CD4-positive, CD25-positive, alpha-beta regulatory T cell (primary cell): ENCODE data around the gene AMBP. TPM values are rescaled to one million over a fixed set of nuclear protein-coding genes. Genes with fewer than 3 reads are reported as not detected.

ENCODE experiments used
- ATAC-seq, 2 donors: fragments of 150-1000 bp; cut with Tn5 transposase; one replicate each; pipeline ENCODE4 v1.10.0; 2021; ENCODE audit warnings: low read depth in 2 of 2, moderate number of reproducible peaks in 2 of 2, moderate library complexity in 1 of 2
- DNase-seq, 3 donors: peaks; one replicate each; pipeline versions ENCODE4 v3.0.0 to v3.0.0-alpha.2; 2012 to 2022; ENCODE audit warnings: mixed read lengths in 1 of 3
- H3K27ac ChIP-seq: one replicate; pipeline ENCODE4 v1.7.0; 2013; ENCODE audit warnings: mild to moderate bottlenecking, low read length; ENCODE audit not compliant: insufficient read depth, poor library complexity, severe bottlenecking
- H3K27me3 ChIP-seq: one replicate; pipeline ENCODE4 v1.7.0; 2013; ENCODE audit warnings: low read length; ENCODE audit not compliant: control insufficient read depth, insufficient read depth
- H3K36me3 ChIP-seq: one replicate; pipeline ENCODE4 v1.7.0; 2013; ENCODE audit warnings: mild to moderate bottlenecking, low read length, moderate library complexity; ENCODE audit not compliant: control insufficient read depth, insufficient read depth
- H3K4me1 ChIP-seq: 2 replicates; pipeline ENCODE4 v1.7.0; 2013; ENCODE audit warnings: mild to moderate bottlenecking, low read length; ENCODE audit not compliant: insufficient read depth, control insufficient read depth, poor library complexity, severe bottlenecking
- H3K4me3 ChIP-seq: one replicate; pipeline ENCODE4 v1.7.0; 2013; ENCODE audit warnings: low read depth, mild to moderate bottlenecking, low read length, moderate library complexity
- H3K9me3 ChIP-seq, 2 experiments: 1 replicate in 1 of 2; 2 replicates in 1 of 2; pipeline ENCODE4 v1.7.0; 2013; ENCODE audit warnings: low read length in 2 of 2, mild to moderate bottlenecking in 1 of 2, moderate library complexity in 1 of 2; ENCODE audit not compliant: control insufficient read depth in 2 of 2
- H3K27ac Mint-ChIP-seq, 3 donors: one replicate each; pipeline ENCODE4 v1.8.0; 2020 to 2022; ENCODE audit warnings: mild to moderate bottlenecking in 3 of 3, mixed read lengths in 3 of 3, moderate library complexity in 2 of 3
- H3K27me3 Mint-ChIP-seq: one replicate; pipeline ENCODE4 v1.8.0; 2022; ENCODE audit warnings: mild to moderate bottlenecking, mixed read lengths
- H3K36me3 Mint-ChIP-seq: one replicate; pipeline ENCODE4 v1.8.0; 2020; ENCODE audit warnings: mixed read lengths
- H3K4me1 Mint-ChIP-seq, 4 donors: one replicate each; pipeline ENCODE4 v1.8.0; 2020 to 2022; ENCODE audit warnings: mixed read lengths in 4 of 4, mild to moderate bottlenecking in 1 of 4
- H3K4me3 Mint-ChIP-seq, 4 donors: one replicate each; pipeline ENCODE4 v1.8.0; 2020 to 2022; ENCODE audit warnings: mild to moderate bottlenecking in 4 of 4, mixed read lengths in 4 of 4, moderate library complexity in 3 of 4
- H3K9me3 Mint-ChIP-seq, 7 donors: one replicate each; pipeline ENCODE4 v1.8.0; 2020 to 2022; ENCODE audit warnings: mixed read lengths in 7 of 7, mild to moderate bottlenecking in 3 of 7, moderate library complexity in 2 of 7
- polyA plus RNA-seq, 4 donors: library from polyadenylated mRNA; unstranded; fragments of 300-500 nt; fragmentation: Illumina TruSeq; gene quantifications; one replicate each; pipeline ENCODE4 v1.2.3, GENCODE V29; 2021
- total RNA-seq: library from RNA; stranded (reverse); gene quantifications from one replicate; pipeline ENCODE4 v1.2.3, GENCODE V29; 2022

The AMBP gene
- total and polyA plus RNA-seq, 5 donors from 2014 or later, result not detected

DNA sequence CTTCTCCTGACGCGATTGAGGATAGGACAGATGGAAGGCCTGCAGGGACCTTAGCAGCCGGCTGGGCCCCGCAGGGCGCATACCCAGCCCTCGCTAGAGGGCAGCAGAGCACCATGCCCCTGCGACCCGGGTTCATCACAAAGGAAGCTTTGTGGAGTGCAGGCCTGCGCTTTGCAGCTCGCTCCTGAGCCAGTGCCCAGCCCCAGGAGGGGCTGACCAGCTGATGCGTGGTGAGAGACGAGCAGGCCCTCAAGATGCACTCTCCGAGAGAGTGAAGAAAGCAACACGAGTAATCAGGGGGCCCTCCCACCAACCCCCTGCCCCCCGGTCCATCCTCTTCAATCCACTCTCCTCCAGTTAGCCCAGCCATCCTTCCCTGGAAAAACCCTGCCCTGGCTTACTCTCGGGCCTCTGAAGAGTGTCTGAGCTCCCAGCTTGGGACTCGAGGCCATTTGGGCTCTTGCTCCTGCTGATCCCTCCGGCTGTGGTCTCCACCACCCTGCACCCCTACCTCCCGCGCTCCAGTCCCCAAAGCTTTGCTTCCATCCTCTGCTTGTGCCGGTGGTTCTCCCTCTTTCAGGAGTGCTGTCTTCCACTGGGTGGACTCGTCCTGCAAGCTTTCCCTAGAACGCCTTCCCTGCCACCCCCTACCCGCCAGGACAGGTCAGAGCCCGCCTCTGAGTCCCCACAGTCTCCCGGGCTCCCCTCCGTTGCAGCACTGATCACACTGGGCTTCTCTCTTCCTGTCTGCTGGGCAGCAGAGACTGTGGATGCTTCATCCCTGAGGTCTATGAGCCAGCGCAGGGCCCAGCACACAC, 30.1 kb upstream of the AMBP start:
- H3K36me3 Mint-ChIP-seq, result no peaks in the 10 kb centered on the region
- peaks cover 0 to 2% (median 0%) of the 10 kb centered on the region in 7 donors for H3K9me3 Mint-ChIP-seq
- H3K27ac Mint-ChIP-seq, result no peak overlapping the region
- H3K27ac ChIP-seq, result no peak overlapping the region
- no peaks in the 10 kb centered on the region for H3K27me3 ChIP-seq
- no peak overlapping the region for H3K4me3 Mint-ChIP-seq
- ATAC-seq (no peak), DNase-seq (peak in 2 of 3 donors; percentile 9 to 56)
- H3K4me1 Mint-ChIP-seq, result no peaks in the 10 kb centered on the region
- H3K4me1 ChIP-seq, result no peaks in the 10 kb centered on the region
- H3K27me3 Mint-ChIP-seq, result peaks cover 12% of the 10 kb centered on the region
- H3K4me3 ChIP-seq, result no peak overlapping the region
- no peaks in the 10 kb centered on the region for H3K9me3 ChIP-seq
- H3K36me3 ChIP-seq, result no peaks in the 10 kb centered on the region

GRCh38 chr9:114107286-114108001, 29.3 kb upstream of the AMBP start:
- Histone ChIP-seq H3K27me3 (no peaks in the 10 kb centered on the region), H3K36me3 (no peaks in the 10 kb centered on the region), H3K4me1 (no peaks in the 10 kb centered on the region), H3K9me3 (peaks cover 0 to 2% of the 10 kb centered on the region in 2 experiments), H3K4me3 (no peak overlapping the region), H3K27ac (no peak overlapping the region)
- Mint-ChIP-seq H3K4me3 (no peak overlapping the region), H3K27me3 (peaks cover 14% of the 10 kb centered on the region), H3K36me3 (no peaks in the 10 kb centered on the region), H3K4me1 (no peaks in the 10 kb centered on the region), H3K27ac (no peak overlapping the region), H3K9me3 (peaks cover 0 to 3% (median 0%) of the 10 kb centered on the region in 7 donors)
- no peak for ATAC-seq
- DNase-seq, result no peak

GRCh38 chr9:114105236-114105635, 27.1 kb upstream of the AMBP start:
- H3K4me1 Mint-ChIP-seq, result no peaks in the 10 kb centered on the region
- H3K27ac ChIP-seq, result no peak overlapping the region
- ATAC-seq (no peak), DNase-seq (no peak)
- H3K4me3 ChIP-seq, result no peak overlapping the region
- H3K27me3 ChIP-seq, result no peaks in the 10 kb centered on the region
- H3K4me1 ChIP-seq, result no peaks in the 10 kb centered on the region
- H3K36me3 ChIP-seq, result no peaks in the 10 kb centered on the region
- H3K9me3 Mint-ChIP-seq, result peaks cover 0 to 9% (median 4%) of the 10 kb centered on the region in 7 donors
- no peak overlapping the region for H3K27ac Mint-ChIP-seq
- H3K36me3 Mint-ChIP-seq, result no peaks in the 10 kb centered on the region
- no peak overlapping the region for H3K4me3 Mint-ChIP-seq
- peaks cover 13% of the 10 kb centered on the region for H3K27me3 Mint-ChIP-seq
- H3K9me3 ChIP-seq, result peaks cover 0 to 3% of the 10 kb centered on the region in 2 experiments

DNA sequence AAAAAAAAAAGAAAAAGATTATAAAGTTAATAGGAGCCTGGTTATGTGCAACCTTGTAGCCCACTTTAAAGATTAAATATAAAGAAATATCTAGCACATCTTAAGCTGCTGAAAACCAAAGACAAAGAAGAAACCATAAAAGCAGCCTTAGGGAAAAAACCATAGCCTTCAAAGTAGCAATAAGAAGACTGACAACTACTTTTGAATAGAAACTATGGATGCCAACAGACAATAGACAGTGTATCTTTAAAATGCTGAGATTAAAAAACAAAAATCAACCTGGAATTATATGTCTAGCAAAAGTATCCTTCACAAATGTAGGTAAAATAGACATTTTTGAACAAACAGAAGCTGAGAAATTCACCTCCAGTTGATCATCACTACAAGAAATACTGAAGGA, 24.4 kb upstream of the AMBP start:
- H3K27ac Mint-ChIP-seq, result no peak overlapping the region

GRCh38 chr9:114100536-114100935, 22.4 kb upstream of the AMBP start:
- DNase-seq, result no peak
- H3K27ac Mint-ChIP-seq, result no peak overlapping the region
- Histone ChIP-seq H3K9me3 (peaks cover 0 to 3% of the 10 kb centered on the region in 2 experiments), H3K36me3 (no peaks in the 10 kb centered on the region), H3K27me3 (no peaks in the 10 kb centered on the region), H3K27ac (no peak overlapping the region), H3K4me1 (no peaks in the 10 kb centered on the region), H3K4me3 (no peak overlapping the region)
- H3K27me3 Mint-ChIP-seq, result peaks cover 35% of the 10 kb centered on the region
- peaks cover 0 to 17% (median 0%) of the 10 kb centered on the region in 4 donors for H3K4me1 Mint-ChIP-seq
- no peak for ATAC-seq
- H3K4me3 Mint-ChIP-seq, result no peak overlapping the region
- H3K9me3 Mint-ChIP-seq, result peaks cover 0 to 9% (median 4%) of the 10 kb centered on the region in 7 donors
- H3K36me3 Mint-ChIP-seq, result no peaks in the 10 kb centered on the region

More for the DNA sequence above, 24.4 kb upstream of the AMBP start:
- DNase-seq (no peak), ATAC-seq (no peak)
- peaks cover 17% of the 10 kb centered on the region for H3K27me3 Mint-ChIP-seq
- H3K9me3 Mint-ChIP-seq, result peaks cover 0 to 9% (median 4%) of the 10 kb centered on the region in 7 donors
- Histone ChIP-seq H3K4me1 (no peaks in the 10 kb centered on the region), H3K36me3 (no peaks in the 10 kb centered on the region), H3K27ac (no peak overlapping the region), H3K9me3 (peaks cover 0 to 3% of the 10 kb centered on the region in 2 experiments), H3K4me3 (no peak overlapping the region), H3K27me3 (no peaks in the 10 kb centered on the region)
- no peak overlapping the region for H3K4me3 Mint-ChIP-seq
- H3K4me1 Mint-ChIP-seq, result peaks cover 0 to 8% (median 0%) of the 10 kb centered on the region in 4 donors
- H3K36me3 Mint-ChIP-seq, result no peaks in the 10 kb centered on the region

DNA sequence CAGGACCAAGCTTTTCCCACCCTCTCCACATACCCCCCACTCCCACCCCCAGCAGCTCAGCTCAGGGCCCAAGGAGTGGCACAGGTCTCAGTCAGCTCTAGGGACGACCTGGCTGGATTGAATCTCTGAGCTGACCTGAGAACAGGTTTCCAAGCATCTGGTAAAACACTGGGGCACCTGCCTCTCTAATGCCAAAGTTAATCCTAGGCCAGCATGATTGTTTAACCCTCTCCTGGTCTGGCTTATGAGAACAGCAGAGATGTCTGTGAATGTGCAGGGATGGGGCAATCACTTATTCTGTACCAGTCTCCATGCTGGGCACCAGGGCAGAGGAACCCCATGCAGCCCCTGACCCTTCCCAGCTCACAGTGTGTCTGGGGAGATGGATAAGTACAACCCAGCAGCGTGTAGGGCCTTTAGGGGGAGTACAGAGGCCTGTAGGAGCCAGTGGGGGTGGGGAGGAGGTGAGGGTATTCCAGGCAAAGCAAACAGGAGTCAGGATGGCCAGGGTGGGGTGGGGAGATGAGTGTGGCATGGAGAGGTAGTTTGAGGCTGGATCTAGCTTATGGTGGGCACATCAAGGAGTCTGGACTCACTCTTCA, 21.7 kb upstream of the AMBP start:
- DNase-seq, result no peak
- peaks cover 0 to 17% (median 0%) of the 10 kb centered on the region in 4 donors for H3K4me1 Mint-ChIP-seq
- no peak overlapping the region for H3K4me3 Mint-ChIP-seq
- H3K9me3 Mint-ChIP-seq, result peaks cover 0 to 9% (median 4%) of the 10 kb centered on the region in 7 donors
- no peak overlapping the region for H3K27ac Mint-ChIP-seq
- H3K27ac ChIP-seq, result no peak overlapping the region
- no peaks in the 10 kb centered on the region for H3K36me3 ChIP-seq
- no peaks in the 10 kb centered on the region for H3K4me1 ChIP-seq
- no peaks in the 10 kb centered on the region for H3K27me3 ChIP-seq
- H3K9me3 ChIP-seq, result peaks cover 0 to 3% of the 10 kb centered on the region in 2 experiments
- no peak overlapping the region for H3K4me3 ChIP-seq
- H3K27me3 Mint-ChIP-seq, result peaks cover 42% of the 10 kb centered on the region
- no peak for ATAC-seq
- no peaks in the 10 kb centered on the region for H3K36me3 Mint-ChIP-seq

DNA sequence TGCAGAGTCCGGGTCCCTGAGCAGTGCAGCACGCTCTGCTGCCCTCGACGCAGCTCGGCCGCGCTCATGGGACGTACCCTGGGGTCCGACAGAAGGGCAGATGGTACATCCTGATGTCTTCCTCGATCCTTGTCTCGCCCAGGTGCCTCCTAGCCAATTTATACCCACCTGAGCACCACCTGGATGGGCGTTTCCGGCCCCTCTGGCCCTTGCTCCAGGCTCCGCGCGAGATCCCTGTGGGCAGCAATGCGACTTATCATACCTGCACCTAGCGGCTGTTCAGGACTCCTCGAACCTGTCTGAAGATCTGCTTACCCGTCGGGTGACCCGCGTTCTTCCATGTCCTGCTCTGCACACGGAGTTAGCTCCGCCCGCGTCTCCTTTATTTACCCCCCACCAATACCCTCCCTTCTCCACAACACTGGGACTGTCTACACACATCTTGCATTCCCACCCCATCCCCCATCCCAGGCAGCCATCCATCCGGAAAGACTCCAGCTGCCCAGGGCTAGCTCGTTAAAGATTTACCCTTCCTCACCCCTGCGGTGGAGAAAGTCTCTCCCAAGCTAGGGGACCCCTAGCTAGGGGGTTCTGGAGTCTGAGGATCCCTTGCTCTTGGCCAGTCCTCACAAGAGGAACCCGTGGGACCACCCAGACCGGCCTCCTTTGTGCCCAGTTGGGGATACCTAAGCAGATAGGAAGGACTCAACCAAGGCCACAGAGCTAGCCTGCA, 21.0 kb upstream of the AMBP start, which contains the start of gene KIF12:
KIF12 (minus strand) TSS at position 357 of the 733 bp plus-strand sequence; CDS start at position 341, 16 bp downstream.
- DNase-seq, result no peak
- Mint-ChIP-seq H3K27me3 (peaks cover 42% of the 10 kb centered on the region), H3K27ac (no peak within 1 kb of the TSS)

More for the DNA sequence above, 21.0 kb upstream of the AMBP start, which contains the start of gene KIF12:
- Mint-ChIP-seq H3K36me3 (no peaks in the 10 kb centered on the region), H3K4me3 (no peak within 1 kb of the TSS), H3K4me1 (peaks cover 0 to 17% (median 0%) of the 10 kb centered on the region in 4 donors), H3K9me3 (peaks cover 0 to 9% (median 4%) of the 10 kb centered on the region in 7 donors)
- no peaks in the 10 kb centered on the region for H3K27me3 ChIP-seq
- H3K27ac ChIP-seq, result no peak within 1 kb of the TSS
- no peak for ATAC-seq
- H3K4me3 ChIP-seq, result no peak within 1 kb of the TSS
- peaks cover 0 to 3% of the 10 kb centered on the region in 2 experiments for H3K9me3 ChIP-seq
- H3K4me1 ChIP-seq, result no peaks in the 10 kb centered on the region
- H3K36me3 ChIP-seq, result no peaks in the 10 kb centered on the region
